IPS DF 4.7 (cell line): ENCODE results near the gene NBL1.

Source experiments
- DNase-seq: peaks from one replicate; pipeline ENCODE4 v3.0.0-alpha.2; 2013; ENCODE audit warnings: low spot score; ENCODE audit errors: extremely low read depth

The NBL1 gene

DNA sequence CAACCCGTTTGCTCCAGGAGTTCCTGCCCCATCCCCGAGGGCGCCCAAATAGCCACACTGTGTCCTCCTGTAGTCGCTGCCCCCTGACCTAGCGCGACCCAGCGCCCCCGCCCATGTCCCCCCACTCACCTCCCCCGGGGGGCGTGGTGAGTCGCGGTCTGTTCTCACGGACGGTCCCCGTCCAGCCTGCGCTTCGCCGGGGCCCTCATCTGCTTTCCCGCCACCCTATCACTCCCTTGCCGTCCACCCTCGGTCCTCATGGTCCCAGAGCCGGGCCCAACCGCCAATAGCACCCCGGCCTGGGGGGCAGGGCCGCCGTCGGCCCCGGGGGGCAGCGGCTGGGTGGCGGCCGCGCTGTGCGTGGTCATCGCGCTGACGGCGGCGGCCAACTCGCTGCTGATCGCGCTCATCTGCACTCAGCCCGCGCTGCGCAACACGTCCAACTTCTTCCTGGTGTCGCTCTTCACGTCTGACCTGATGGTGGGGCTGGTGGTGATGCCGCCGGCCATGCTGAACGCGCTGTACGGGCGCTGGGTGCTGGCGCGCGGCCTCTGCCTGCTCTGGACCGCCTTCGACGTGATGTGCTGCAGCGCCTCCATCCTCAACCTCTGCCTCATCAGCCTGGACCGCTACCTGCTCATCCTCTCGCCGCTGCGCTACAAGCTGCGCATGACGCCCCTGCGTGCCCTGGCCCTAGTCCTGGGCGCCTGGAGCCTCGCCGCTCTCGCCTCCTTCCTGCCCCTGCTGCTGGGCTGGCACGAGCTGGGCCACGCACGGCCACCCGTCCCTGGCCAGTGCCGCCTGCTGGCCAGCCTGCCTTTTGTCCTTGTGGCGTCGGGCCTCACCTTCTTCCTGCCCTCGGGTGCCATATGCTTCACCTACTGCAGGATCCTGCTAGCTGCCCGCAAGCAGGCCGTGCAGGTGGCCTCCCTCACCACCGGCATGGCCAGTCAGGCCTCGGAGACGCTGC lies 21.7 kb downstream of the NBL1 start:
- DNase-seq, result no peak

DNA sequence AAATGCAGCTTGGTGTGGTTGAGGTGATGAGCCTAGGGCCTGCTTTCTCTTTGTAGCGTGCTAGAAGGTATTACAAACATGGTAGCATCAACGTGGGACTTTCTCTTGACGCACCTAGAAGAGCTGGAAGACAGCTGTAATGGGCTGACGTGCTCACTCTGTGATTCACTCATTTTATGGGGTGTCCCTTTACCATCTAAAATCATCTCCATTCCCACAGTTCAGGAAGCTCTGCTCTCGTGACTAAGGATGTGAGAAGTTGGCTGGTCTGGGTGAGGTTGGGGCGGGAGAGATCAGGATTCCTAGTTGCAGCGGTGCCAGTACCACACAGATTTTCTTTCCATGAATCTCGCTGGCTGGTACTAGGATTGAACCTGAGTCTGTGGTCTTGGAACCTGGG lies 24.8 kb downstream of the NBL1 start:
- no peak for DNase-seq

DNA sequence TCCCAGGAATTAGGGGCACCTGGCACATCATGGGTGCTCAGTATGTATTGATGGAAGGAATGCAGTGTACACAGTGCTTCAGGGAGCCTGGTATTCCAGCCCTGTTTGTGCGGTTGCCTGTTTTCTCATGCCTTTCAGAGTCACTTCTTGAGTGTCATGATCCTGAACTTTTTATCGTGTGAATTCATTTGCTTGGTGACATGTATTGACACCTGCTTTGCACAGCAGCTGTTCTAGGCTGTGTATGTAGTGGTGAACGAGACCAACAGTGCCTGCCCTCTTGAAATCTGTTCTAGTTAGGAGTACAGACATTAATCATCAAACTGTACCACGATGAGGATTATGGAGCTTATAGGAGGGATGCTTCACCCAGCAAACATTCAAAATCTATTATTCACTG lies 26.7 kb downstream of the NBL1 start:
- no peak for DNase-seq

DNA sequence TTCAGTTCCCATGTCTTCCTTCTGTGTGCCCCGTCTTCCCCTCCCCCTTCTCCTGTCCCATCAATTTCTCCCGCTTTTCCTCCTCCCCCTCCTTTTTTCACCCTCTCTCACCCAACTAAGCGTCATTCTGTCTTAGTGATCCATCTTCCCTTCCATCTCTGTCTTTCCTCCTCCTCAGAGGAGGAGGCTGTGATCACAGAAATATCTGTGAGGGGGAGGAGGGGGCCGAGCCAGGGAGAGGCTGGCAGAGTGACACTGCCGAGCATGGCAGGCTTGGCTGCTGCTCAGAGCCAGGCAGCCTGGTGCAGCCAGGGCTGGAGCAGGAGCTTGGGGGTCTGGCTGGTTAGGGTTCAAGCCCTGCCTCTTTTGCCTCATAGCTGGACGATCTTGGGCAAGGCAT lies 28.1 kb downstream of the NBL1 start:
- no peak for DNase-seq

DNA sequence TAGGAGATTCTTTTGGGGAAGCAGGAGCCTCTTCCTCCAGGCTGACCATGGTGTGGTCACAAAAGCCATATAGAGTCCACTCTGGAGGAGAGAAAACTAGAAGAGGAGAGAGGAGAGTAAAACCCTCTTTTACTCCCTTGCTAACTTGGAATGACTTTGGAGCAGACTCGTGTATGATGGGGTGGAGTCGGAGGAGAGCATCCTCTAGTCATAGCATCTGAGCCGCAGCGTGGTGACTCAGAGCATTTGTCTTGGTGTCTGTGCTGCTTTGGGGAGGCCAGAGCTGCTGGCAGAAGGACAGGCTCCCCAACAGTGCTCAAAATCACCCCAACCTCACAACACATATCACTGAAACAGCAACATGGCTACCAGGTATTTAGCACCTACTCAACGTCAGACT lies 31.7 kb downstream of the NBL1 start:
- no peak for DNase-seq

DNA sequence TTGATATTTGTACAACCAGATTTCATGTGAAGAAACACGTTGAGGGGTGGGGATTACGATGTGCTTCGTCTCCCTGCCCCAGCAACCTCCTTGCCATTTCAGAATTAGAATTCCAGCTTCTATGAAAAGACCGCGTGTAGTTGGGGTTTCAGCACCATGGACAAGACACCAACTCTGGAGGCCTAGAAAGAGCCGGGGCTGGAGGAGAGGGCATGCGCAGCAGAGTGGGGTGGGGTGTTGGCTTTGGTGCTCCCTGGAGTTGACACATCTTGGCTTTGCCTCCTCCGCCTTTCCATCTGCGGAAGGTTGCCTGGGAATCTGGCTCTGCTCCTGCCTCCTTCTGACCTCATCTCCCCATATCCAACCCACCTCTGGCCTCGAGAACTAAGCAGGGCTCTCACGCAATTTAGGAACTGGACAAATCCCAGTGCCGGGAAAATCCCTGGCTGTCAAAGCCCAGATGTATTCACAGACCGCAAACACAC lies 32.4 kb downstream of the NBL1 start:
- DNase-seq, result no peak

DNA sequence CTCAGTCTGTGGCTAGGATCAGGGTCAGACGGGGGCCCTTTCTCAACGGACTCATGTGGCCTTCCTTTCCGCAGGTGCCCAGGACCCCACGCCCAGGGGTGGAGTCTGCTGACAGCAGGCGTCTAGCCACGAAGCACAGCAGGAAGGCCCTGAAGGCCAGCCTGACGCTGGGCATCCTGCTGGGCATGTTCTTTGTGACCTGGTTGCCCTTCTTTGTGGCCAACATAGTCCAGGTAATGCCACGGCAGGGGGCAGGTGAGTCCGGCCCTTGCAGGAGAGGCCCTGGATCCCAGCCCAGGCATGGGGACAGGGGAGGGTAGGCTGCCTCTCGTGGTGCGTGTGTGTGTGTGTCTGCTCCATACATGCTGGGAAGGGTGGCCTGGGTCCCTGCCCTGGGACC lies 34.4 kb downstream of the NBL1 start:
- no peak for DNase-seq

DNA sequence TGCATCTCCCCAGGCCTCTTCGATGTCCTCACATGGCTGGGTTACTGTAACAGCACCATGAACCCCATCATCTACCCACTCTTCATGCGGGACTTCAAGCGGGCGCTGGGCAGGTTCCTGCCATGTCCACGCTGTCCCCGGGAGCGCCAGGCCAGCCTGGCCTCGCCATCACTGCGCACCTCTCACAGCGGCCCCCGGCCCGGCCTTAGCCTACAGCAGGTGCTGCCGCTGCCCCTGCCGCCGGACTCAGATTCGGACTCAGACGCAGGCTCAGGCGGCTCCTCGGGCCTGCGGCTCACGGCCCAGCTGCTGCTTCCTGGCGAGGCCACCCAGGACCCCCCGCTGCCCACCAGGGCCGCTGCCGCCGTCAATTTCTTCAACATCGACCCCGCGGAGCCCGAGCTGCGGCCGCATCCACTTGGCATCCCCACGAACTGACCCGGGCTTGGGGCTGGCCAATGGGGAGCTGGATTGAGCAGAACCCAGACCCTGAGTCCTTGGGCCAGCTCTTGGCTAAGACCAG lies 34.9 kb downstream of the NBL1 start:
- no peak for DNase-seq

DNA sequence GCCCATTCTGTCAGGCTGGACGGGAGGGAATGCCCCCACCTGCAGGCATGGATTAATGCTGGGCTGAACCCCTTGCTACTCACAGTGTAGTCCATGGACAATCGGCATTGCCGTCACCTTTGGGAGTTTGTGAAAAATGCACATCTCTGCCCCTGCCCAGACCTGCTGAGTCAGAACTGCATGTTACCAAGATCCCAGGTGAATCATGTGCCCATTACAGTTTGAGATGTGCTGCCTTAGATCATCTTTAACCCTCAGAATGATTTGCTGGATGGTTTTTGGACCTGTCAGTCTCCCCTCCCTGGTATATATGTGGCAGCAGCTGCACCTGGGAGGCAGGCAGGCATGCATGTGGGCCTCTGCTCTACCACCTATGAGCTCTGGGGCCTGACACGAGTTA lies 35.6 kb downstream of the NBL1 start:
- no peak for DNase-seq

DNA sequence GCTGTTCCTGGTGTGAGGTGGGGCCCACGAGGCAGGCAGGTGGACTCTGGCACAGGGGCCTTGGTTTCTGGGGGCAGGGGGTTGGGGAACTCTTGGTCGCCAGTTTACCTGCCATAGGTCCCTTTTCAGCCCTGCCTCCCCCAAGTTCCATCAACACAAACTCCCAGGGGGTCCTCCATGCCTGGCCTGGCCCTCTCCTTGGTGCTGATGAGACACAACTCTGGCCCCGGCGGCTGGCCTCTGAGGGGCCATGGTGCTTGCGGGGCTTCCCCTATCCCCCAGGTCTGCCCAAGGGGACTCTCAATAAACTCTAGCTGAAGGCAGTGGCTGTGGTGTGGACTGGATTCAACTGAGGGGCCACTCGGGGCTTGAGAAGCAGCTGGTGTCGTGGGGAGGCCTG lies 36.5 kb downstream of the NBL1 start:
- no peak for DNase-seq

DNA sequence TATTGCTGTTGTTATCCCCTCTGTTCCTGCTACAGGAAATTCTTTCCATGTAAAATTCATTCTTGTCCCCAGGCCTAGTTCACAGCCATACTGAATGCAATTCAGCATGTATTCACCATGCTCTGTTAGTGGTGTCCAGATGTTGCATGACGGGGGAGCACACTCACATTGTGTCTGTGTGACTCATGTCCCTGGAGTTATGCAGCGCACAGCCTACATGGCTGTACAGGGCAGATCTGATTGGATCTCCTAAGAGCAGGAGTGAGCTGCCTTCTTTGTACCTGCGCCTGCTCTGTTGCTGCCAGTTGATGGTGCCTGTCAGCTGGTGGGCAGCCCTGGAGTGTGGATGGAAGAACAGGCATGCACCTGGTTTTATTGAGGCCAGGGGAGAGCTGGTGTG lies 38.1 kb downstream of the NBL1 start:
- DNase-seq, result no peak

DNA sequence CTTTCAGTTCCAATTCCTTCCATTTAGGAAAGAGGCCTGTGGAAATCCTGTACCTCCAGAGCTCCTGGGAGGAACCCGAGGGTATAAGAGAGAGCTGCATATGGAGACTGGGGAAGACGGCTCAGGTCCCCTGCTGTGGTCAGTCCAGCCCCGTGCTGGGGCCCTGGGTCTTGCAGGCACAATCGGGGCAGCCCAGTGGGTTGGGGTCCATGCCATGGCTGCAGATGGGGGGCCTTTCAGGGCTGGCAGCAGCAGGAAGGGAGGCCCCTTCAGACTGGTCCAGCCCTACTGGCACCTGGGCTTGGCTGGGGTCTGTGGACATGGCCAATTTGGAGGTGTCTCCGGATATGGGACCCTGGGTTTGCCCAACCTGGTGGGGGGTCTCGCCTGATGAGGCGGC lies 38.8 kb downstream of the NBL1 start:
- no peak for DNase-seq

DNA sequence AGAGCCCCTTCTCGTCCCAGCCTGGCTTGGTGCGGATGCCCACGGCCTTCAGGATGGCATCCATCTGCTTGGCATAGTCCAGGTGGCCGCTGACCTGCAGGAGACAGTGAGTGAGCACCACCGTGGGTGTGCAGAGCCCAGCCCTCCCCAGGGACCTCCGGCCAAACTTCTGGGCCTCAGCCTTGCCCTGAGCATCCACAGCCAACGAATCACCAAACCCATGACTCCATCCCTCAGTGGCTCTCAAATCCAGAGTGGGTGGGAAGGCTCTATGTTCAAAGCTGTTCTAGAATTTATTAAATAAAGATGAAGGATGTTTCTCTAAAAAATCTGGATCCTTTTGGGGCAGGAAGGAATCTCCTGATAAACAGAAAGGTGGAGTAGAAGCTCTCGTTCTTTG lies 39.2 kb downstream of the NBL1 start:
- no peak for DNase-seq

DNA sequence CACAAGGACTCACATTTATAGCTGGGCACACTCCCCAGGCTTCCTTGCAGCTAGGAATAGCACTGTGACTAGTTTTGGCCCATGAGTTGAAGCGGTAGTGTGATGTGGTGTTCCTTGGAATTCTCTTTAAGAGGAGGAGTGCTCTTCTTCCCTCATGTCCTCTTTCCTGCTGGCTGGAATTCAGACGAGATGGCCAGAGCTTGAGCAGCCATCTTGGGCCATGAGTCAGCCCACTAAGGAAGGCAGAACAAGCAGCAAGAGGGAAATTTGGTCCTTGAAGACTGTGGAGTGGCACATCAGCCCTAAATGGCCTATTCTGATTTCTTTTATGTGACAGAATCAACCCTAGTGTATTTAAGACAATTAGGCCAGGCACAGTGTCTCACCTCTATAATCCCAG lies 40.6 kb downstream of the NBL1 start:
- DNase-seq, result no peak

DNA sequence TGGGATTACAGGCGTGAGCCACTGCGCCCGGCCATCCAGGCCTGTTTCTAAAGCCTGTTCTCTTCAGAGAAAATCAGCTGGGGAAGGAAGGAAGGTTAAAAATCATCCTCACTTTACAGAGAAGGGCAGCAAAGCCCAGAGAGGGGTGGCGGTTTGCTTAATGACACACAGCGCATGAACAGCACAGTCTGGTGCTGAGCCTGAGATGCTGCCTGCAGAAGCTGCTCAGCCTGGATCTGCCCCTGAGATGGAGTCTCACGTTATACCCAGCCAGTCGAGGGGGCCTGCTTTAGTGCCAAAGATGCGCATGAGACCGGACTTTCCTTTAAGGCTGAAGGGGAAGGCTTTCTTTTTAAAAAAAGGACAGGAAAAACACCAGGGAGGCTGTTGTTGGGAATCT lies 41.9 kb downstream of the NBL1 start:
- DNase-seq, result no peak

DNA sequence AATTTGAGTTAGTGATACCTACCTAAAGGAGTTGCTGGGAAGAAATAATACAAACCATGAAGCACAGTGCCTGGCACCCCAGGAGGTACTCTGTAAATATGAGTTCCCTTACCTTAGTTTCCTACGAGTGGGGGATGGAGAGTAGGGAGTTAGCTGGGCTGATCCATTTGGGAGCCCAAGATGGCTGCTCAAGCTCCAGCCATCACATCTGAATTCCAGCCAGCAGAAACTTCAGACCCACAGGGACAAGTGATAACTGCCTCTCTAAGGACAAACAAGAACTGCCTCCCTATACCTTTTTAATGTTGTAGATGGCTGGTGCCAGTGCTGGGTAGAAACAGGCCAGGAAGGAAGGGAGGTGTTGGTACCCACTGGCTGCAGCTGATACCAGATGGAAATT lies 43.3 kb downstream of the NBL1 start:
- DNase-seq, result no peak

DNA sequence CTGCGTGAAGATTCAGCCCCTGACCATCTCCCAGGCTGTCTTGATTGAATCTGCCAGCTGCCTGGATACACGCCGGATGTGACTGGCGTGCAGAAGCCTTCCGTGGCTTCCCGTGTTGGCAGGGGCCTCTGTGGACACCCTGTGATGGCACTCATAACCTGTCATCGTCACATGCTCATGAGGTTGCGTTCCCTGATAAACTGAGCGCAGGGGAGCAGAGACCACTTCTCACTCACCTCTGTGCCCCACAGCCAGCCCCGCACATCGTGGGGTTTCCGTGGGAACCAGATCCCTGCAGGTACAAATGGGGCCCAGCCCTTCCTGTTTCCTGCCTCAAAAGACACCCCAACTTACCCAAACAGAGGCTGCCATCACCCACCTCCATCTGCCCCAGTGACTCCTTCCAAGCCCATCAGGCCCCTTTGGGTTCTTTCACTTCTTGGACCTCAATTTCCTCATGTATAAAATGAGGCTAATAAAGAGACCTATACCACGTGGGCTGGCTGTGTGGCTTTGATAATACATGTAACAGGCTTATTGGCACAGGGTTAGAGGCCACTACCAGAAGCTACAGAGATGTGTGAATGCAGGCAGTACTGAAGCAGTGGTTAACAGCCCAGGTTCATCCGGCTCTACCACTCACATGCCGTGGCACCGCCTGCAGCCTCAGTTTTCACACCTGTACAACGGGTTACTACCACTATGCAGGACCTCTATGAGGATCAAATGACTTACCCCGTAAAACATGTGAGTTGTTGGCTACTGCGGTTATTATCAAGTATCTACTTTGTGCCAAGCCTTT lies 44.1 kb downstream of the NBL1 start:
- no peak for DNase-seq

DNA sequence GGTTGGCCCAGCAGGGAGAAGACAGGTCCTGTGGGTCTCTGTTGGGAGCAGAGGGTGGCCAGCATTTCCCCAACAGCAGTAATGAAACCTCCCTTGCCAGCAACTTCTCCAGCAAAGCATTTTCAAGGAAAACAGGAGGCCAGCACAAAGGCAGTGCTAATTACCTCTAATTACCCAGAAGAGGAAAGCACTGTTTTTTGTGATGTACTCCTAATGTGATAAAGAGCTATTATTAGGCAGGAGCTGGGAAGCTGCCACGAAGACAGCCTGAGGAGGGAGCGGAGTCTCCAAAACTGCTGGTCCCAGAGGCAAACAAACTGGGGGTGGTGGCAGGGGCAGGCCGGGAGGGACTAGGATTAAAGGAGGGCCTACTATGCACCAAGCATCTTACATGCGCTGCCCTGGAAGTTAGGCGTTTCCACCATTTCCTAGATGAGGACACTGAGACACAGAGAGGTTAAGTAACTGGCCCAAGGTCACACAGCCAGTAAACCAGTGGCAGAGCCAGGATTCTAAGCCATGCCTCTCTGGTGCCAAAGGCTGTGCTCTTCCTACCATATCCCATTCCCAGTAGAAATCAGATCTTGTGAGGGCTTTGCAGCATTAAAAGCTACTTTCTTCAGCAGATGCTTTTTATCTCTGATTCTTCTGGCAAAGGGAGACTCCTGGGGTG lies 45.1 kb downstream of the NBL1 start:
- no peak for DNase-seq

DNA sequence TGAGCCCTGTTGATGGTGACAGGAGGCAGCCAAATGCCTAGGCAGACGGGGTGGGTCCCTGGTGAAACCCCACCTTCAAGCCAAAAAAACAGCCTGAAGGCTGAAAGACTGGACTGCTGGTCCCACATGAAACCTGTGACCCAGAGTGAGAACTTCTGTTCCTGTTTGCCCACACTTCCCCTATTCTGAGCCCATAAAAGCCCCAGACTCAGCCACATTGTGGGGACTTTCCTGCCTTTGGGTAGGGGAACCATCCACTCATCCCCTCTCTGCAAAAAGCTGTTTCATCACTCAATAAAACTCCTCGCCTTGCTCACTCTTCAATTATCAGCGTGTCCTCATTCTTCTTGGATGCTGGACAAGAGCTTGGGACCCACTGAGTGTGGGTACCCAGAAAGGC lies 45.7 kb downstream of the NBL1 start:
- DNase-seq, result no peak

DNA sequence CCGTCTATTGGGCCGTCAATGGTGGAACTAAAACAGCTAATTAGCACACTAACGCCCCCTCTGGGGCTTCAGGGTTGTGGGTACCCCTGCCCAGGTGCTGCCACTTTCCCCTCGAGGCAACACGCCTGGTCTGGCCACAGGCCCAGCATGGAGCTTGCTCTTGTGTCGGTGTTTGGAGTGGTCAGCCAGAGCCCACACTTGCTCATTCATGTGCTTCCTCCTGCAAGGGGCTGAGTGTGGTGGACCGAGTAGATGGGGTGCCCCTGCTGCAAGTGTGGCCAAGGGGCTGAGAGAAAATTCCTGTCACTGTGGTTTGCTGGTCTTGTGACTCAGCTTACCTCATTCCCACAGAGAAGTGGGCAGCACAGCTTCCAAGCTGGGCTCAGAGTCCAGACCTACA lies 46.2 kb downstream of the NBL1 start:
- DNase-seq, result no peak

DNA sequence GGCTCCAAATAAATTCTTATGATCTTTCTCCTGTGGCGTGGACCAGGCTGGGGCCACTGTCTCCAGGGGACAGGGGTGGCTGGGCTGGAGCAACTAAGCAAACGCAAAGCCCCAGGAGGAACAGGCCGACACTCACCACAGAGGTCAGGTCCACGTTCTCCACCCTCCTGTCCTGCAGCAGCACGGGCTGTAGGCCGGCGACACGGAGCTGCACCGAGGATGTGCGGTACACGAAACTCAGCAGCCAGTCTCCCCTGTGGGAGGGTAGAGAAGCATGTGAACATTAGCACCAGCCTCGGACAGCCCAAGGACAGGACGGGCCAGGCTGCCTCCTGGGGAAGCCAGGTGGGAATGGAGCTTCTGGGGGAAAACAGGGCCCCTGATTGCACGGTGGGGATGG lies 50.2 kb downstream of the NBL1 start:
- DNase-seq, result no peak

DNA sequence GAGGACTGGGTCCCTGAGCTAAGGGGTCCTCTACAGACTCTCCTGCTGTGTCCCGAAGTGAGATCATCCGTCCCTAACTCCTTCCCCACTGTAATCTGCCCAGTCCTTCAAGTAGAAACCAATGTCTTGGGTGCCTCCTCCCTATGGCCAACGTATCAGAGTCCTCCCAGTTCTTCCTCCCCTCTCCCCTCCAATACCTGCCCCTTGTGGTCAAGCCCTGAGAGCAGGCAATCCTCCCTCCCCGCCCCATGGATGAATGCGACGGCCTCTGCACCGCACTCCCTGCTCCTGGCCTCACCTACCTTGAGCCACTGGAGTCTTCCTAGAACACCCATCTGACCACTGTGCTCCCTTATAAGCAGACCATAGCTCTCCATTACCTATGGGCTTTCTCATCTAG lies 51.7 kb downstream of the NBL1 start:
- no peak for DNase-seq
